DOHH2 (cell line): Measurements from ENCODE around the gene CNPY1.
"Not testable (repeated sequence)": the region's sequence is repeated elsewhere in the genome, so short reads cannot be mapped to it uniquely, and the experiment has no call there.

Source experiments
- H3F3A ChIP-seq: fragments of 200-600 bp; sonication (generic), shearing (Covaris generic); 2 replicates; pipeline ENCODE4 v1.6.0; 2016; ENCODE audit warnings: antibody characterized with exemption, mild to moderate bottlenecking; ENCODE audit not compliant: control insufficient read depth, insufficient read depth
- H3K27ac ChIP-seq: fragments of 200-600 bp; sonication (generic); 2 replicates; pipeline ENCODE4 v1.5.1; 2014; ENCODE audit warnings: low read depth, mild to moderate bottlenecking, low read length, moderate library complexity
- H3K27me3 ChIP-seq: fragments of 200-600 bp; sonication (generic); 2 replicates; pipeline ENCODE4 v1.6.1; 2014; ENCODE audit warnings: mild to moderate bottlenecking, low read length, mixed read lengths; ENCODE audit not compliant: control insufficient read depth
- H3K36me3 ChIP-seq: fragments of 200-600 bp; sonication (generic); 2 replicates; pipeline ENCODE4 v1.6.1; 2014; ENCODE audit warnings: mild to moderate bottlenecking, low read length, moderate library complexity, mixed read lengths; ENCODE audit not compliant: control insufficient read depth
- H3K4me1 ChIP-seq: fragments of 200-600 bp; sonication (generic); 2 replicates; pipeline ENCODE4 v1.6.1; 2014; ENCODE audit warnings: mild to moderate bottlenecking, low read length, mixed read lengths; ENCODE audit not compliant: control insufficient read depth
- H3K4me2 ChIP-seq: fragments of 200-600 bp; sonication (generic); 2 replicates; pipeline ENCODE4 v1.6.0; 2014; ENCODE audit warnings: mild to moderate bottlenecking, low read length, moderate library complexity
- H3K4me3 ChIP-seq: fragments of 200-600 bp; sonication (generic); 2 replicates; pipeline ENCODE4 v1.5.1; 2014; ENCODE audit warnings: mild to moderate bottlenecking, low read length, mixed read lengths
- H3K79me2 ChIP-seq: fragments of 200-600 bp; sonication (generic); 2 replicates; pipeline ENCODE4 v1.6.1; 2014; ENCODE audit warnings: mild to moderate bottlenecking, low read length, mixed read lengths; ENCODE audit not compliant: control insufficient read depth
- H3K9me2 ChIP-seq: fragments of 200-600 bp; sonication (generic); replicated peaks from 2 replicates; pipeline ENCODE4 v1.6.1; 2014; ENCODE audit warnings: mild to moderate bottlenecking, low read length, mixed read lengths; ENCODE audit not compliant: control insufficient read depth
- H3K9me3 ChIP-seq: fragments of 200-600 bp; sonication (generic); 2 replicates; pipeline ENCODE4 v1.6.1; 2014; ENCODE audit warnings: antibody characterized with exemption, low read length, mixed read lengths; ENCODE audit not compliant: control insufficient read depth, insufficient read depth
- H4K20me1 ChIP-seq: fragments of 200-600 bp; sonication (generic); 2 replicates; pipeline ENCODE4 v1.6.0; 2014; ENCODE audit warnings: low read depth, mild to moderate bottlenecking, antibody characterized with exemption, low read length, moderate library complexity; ENCODE audit not compliant: control insufficient read depth, insufficient read depth
- EZH2phosphoT487 ChIP-seq: fragments of 200-600 bp; sonication (generic); IDR thresholded peaks from 2 replicates; pipeline ENCODE4 v1.6.1; 2017; ENCODE audit warnings: borderline replicate concordance, mild to moderate bottlenecking, antibody characterized with exemption, low read length, moderate library complexity, mixed read lengths
- TF ChIP-seq, protein P1 (sequence below): fragments of 200-600 bp; sonication (generic); IDR thresholded peaks from one replicate; pipeline ENCODE4 v1.5.1; 2014; ENCODE audit warnings: antibody characterized with exemption, mild to moderate bottlenecking, low read depth, low read length; ENCODE audit not compliant: poor library complexity, severe bottlenecking

CNPY1 gene

DNA sequence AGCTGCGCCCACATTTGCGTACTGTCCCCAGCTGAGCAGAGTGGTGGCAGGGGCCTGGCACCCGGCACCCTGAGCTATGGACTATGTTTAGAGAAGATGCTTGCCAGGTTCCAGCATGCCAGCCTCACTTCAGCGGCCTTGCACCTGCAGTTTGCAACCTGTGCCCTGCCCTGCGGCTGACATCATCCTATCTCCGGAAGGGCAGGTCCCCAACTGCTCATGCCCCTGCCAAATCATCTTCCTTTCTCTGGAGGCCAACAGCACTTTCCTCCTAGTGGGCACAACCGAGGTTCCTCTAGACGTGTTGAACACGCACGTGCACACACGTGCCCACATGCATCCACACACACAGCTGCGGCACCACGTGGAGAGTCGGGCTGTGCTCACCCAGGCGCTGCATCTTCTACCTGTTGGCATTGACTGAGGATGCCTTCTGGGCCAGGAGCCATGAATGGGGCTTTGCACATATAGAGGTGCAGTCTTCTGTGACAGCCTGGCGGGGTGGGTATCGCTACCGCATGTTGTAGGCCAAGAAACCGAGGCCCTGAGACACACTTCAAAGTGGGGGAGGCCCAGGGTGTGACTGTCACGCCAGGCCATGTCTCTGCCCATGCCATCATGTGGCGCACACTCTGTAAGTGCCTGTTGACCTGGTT, 24.5 kb downstream of the CNPY1 start:
- no peaks in the 10 kb centered on the region for H3K4me1 ChIP-seq
- H3F3A ChIP-seq, result no peaks in the 10 kb centered on the region
- no peak overlapping the region for H3K27ac ChIP-seq
- no peak overlapping the region for H3K4me3 ChIP-seq
- no peaks in the 10 kb centered on the region for H3K79me2 ChIP-seq
- H3K9me2 ChIP-seq, result no peaks in the 10 kb centered on the region
- TF ChIP-seq, protein P1, sequence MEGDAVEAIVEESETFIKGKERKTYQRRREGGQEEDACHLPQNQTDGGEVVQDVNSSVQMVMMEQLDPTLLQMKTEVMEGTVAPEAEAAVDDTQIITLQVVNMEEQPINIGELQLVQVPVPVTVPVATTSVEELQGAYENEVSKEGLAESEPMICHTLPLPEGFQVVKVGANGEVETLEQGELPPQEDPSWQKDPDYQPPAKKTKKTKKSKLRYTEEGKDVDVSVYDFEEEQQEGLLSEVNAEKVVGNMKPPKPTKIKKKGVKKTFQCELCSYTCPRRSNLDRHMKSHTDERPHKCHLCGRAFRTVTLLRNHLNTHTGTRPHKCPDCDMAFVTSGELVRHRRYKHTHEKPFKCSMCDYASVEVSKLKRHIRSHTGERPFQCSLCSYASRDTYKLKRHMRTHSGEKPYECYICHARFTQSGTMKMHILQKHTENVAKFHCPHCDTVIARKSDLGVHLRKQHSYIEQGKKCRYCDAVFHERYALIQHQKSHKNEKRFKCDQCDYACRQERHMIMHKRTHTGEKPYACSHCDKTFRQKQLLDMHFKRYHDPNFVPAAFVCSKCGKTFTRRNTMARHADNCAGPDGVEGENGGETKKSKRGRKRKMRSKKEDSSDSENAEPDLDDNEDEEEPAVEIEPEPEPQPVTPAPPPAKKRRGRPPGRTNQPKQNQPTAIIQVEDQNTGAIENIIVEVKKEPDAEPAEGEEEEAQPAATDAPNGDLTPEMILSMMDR, result no peak
- no peak for TF ChIP-seq EZH2phosphoT487
- H3K9me3 ChIP-seq, result no peaks in the 10 kb centered on the region
- peaks cover 2% of the 10 kb centered on the region; the same call in 1 of the 2 replicates for H3K27me3 ChIP-seq
- H3K4me2 ChIP-seq, result no peak overlapping the region
- no peaks in the 10 kb centered on the region for H3K36me3 ChIP-seq
- no peaks in the 10 kb centered on the region for H4K20me1 ChIP-seq

DNA sequence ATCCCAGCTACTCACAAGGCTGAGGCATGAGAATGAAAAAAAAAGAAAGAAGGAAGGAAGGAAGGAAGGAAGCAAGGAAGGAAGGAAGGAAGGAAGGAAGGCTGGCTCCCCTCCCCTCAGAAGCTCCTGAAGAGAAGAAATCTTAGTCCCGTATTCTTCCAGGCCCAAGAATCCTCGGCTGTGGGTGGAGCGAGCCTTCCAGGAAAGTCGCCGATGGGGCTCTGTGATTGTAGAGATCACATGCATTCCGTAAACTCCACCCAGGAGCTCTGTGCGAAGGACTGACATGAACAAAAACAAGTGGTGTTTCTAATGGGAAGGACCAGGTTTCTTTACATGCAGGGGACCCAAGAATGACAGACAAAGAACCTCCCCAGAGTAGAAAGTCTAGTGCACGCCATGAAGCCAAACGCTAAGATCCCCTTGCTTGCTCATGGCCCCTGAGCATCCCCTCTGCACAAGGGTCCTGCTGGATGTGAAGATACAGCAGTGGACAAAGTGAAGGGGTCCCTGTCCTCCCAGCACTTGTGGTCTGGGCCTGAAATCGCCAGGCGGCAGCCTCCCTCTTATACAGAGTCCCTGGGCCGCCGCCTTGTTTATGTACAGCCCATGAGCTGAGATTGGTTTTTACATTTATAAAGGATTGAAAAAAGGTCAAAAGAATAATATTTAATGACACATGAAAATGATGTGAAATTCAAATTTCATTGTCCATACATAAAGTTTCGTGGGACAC, 25.2 kb downstream of the CNPY1 start:
- H3K27ac ChIP-seq, result no peak overlapping the region
- H4K20me1 ChIP-seq, result no peaks in the 10 kb centered on the region
- H3K4me2 ChIP-seq, result no peak overlapping the region
- no peaks in the 10 kb centered on the region for H3F3A ChIP-seq
- H3K79me2 ChIP-seq, result no peaks in the 10 kb centered on the region
- no peaks in the 10 kb centered on the region for H3K9me3 ChIP-seq
- TF ChIP-seq, protein P1, result no peak
- no peak for TF ChIP-seq EZH2phosphoT487
- H3K4me1 ChIP-seq, result no peaks in the 10 kb centered on the region
- H3K27me3 ChIP-seq, result peaks cover 2% of the 10 kb centered on the region; the same call in 1 of the 2 replicates
- no peaks in the 10 kb centered on the region for H3K36me3 ChIP-seq
- no peak overlapping the region for H3K4me3 ChIP-seq
- H3K9me2 ChIP-seq, result no peaks in the 10 kb centered on the region

DNA sequence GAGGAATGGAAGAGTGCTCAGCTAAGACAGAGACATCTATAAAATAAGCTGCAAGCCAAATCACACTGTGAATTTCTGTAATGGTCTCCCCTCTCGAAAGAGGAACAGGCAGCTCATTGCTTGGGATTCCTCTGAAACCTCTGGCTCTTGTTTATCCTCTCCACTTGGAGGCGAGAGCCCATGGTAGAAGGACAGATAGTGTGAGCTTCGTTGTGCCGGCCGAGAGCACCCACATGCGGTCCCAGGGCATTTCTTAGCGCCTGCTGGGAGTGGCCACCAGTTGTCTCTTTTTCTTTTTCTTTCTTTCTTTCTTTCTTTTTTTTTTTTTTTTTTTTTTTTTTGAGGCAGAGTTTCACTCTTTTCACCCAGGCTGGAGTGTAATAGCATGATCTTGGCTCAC, 26.2 kb downstream of the CNPY1 start:
- Histone ChIP-seq H3K4me3 (no peak overlapping the region), H3K9me2 (no peaks in the 10 kb centered on the region), H3K9me3 (no peaks in the 10 kb centered on the region), H3K4me2 (no peak overlapping the region), H4K20me1 (no peaks in the 10 kb centered on the region), H3K36me3 (no peaks in the 10 kb centered on the region), H3K27me3 (no peaks in the 10 kb centered on the region; the same call in 1 of the 2 replicates), H3K4me1 (no peaks in the 10 kb centered on the region), H3F3A (no peaks in the 10 kb centered on the region), H3K27ac (no peak overlapping the region), H3K79me2 (no peaks in the 10 kb centered on the region)
- TF ChIP-seq, protein P1, result no peak
- TF ChIP-seq EZH2phosphoT487, result no peak

DNA sequence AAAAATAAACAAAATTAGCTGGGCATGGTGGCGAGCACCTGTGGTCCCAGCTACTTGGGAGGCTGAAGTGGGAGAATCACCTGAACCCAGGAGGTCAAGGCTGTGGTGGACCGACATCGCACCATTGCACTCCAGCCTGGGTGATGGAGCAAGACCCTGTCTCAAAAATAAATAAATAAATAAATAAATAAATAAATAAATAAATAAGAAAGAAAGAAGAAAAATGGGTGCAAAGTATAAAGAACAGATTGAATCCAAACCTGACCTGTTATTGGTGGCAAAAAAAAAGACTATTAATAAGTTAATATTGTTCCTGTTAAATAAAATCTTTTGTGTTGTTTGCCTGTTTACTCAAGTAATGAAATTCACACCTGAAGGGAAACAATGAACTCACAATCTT, 27.0 kb downstream of the CNPY1 start:
- not testable (repeated sequence) for H3K9me3 ChIP-seq, H3K79me2 ChIP-seq, H3K4me1 ChIP-seq, H3K4me2 ChIP-seq, H3K9me2 ChIP-seq, H3F3A ChIP-seq, H3K4me3 ChIP-seq, H3K36me3 ChIP-seq, H3K27ac ChIP-seq, H3K27me3 ChIP-seq, H4K20me1 ChIP-seq
